ENCODE measurements around the gene TDO2.
A peak's percentile ranks its signal among the peaks of the same experiment; 100 is the strongest.

TDO2 gene

GRCh38 chr4:155966731-155967395 lies 63.4 kb downstream of the TDO2 start:
- H3K4me3 ChIP-seq (ENCODE audit: low read depth, low read length): no peak overlapping the region
- no peak for TF ChIP-seq CTCF (conservative IDR thresholded peaks at IDR 0.05; ENCODE audit: low read depth, low read length)
- DNase-seq (ENCODE audit: low read depth): peak; percentile 33

Data from choroid plexus epithelial cell (primary cell).